ENCODE data around the gene PLCZ1. TPM values are rescaled to one million over a fixed set of nuclear protein-coding genes. Genes with fewer than 3 reads are reported as not detected.
A peak's percentile ranks its signal among the peaks of the same experiment; 100 is the strongest.

Gene PLCZ1
- total RNA-seq, 1 experiment from 2014 or later: not detected

DNA sequence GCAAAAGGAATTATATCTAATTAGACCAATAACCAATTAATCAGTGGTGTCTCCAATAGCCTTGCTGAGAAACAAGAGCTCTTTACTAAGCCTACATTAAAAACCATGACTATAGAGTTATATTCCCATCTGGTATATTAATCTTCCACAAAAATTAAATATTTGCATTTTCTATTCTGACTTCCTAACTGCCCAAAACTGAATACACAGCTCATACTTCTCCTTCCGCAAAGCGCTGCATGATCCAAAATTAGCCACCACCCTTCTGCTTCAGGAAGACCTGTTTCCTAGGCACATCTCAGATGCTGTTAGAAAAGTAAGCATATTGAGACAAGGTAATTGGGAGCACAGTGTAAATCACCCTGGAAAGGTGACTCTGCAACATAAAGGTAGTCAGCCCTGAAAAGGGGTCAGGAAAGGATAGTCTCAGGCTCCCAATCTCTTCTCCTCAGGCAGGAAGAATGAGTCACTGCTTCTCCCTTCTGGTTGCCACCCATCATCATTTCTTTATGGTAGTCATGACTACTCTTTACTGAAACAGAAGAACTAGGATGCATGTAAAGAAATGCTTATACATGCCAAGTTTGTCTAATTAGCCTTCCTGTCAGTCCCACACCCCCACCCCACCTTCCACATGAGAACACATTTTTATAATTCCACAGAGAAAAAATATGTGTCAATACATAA, 54.3 kb downstream of the PLCZ1 start:
- H3K4me3 ChIP-seq (ENCODE audit: insufficient read depth, low read depth, low read length): no peak overlapping the region
- DNase-seq: no peak
- no peaks in the 10 kb centered on the region for H3K36me3 ChIP-seq (replicated peaks; ENCODE audit: control insufficient read depth, insufficient read depth, low read length)
- no peaks in the 10 kb centered on the region; the same call in 1 of the 2 replicates for H3K27me3 ChIP-seq (ENCODE audit: control insufficient read depth, insufficient read depth, low read length)

DNA sequence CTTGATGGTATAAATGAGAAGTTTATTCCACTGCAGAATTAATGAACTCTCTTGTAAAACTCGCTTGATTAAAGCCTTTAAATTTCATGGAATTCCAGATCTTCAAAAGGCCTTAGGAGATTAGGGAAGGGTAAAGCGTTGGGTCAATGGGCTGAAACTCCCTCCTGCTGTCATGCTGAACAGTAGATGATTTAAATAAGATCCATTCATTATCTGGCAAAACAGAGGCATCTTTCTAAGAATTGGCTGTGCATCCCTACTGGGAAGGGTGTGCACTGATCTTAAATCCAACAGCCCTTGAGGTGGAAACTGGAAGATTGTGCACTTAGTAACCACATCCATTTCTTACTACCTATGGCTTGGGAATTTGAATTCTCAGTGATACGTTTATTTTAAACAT, 56.0 kb downstream of the PLCZ1 start:
- Histone ChIP-seq H3K4me3 (ENCODE audit: insufficient read depth, low read depth, low read length) (no peak overlapping the region), H3K36me3 (replicated peaks; ENCODE audit: control insufficient read depth, insufficient read depth, low read length) (no peaks in the 10 kb centered on the region), H3K27me3 (ENCODE audit: control insufficient read depth, insufficient read depth, low read length) (no peaks in the 10 kb centered on the region; the same call in 1 of the 2 replicates)
- DNase-seq: peak; percentile 6

- Histone ChIP-seq H3K27me3 (ENCODE audit: control insufficient read depth, insufficient read depth, low read length) (no peaks in the 10 kb centered on the region; the same call in 1 of the 2 replicates), H3K36me3 (replicated peaks; ENCODE audit: control insufficient read depth, insufficient read depth, low read length) (no peaks in the 10 kb centered on the region), H3K4me3 (ENCODE audit: insufficient read depth, low read depth, low read length) (no peak overlapping the region)
- no peak for DNase-seq
These were observed 60.7 kb downstream of the PLCZ1 start for GRCh38 chr12:18676996-18677588.

DNA sequence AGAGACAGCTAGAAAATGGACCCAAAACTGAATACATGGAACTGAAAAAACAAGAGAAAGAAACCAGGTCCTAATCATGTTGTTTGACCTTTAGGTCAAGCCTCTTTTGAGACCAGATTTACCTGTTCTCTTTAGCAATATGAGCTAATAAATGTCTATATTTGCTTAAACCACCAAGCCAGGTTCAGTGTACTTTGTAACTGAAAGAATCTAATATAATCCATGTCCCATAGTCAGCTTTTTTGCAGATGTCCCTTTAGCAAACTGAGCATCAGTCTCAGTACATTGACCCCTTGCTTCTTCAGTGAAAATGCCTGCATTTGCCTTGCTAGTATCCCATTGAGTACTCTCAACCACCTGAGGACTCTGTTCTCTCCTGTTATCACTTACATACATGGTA, 61.7 kb downstream of the PLCZ1 start:
- no peak overlapping the region for H3K4me3 ChIP-seq (ENCODE audit: insufficient read depth, low read depth, low read length)
- DNase-seq: no peak
- H3K27me3 ChIP-seq (ENCODE audit: control insufficient read depth, insufficient read depth, low read length): no peaks in the 10 kb centered on the region; the same call in 1 of the 2 replicates
- H3K36me3 ChIP-seq (replicated peaks; ENCODE audit: control insufficient read depth, insufficient read depth, low read length): no peaks in the 10 kb centered on the region

GRCh38 chr12:18658829-18659228, 79.0 kb downstream of the PLCZ1 start:
- no peaks in the 10 kb centered on the region for H3K27me3 ChIP-seq (ENCODE audit: control insufficient read depth, insufficient read depth, low read length)
- no peak for DNase-seq
- no peaks in the 10 kb centered on the region for H3K36me3 ChIP-seq (replicated peaks; ENCODE audit: control insufficient read depth, insufficient read depth, low read length)
- no peak overlapping the region for H3K4me3 ChIP-seq (ENCODE audit: insufficient read depth, low read depth, low read length)

GRCh38 chr12:18658179-18658578, 79.6 kb downstream of the PLCZ1 start:
- Histone ChIP-seq H3K4me3 (ENCODE audit: insufficient read depth, low read depth, low read length) (no peak overlapping the region), H3K27me3 (ENCODE audit: control insufficient read depth, insufficient read depth, low read length) (no peaks in the 10 kb centered on the region), H3K36me3 (replicated peaks; ENCODE audit: control insufficient read depth, insufficient read depth, low read length) (no peaks in the 10 kb centered on the region)
- DNase-seq: no peak

DNA sequence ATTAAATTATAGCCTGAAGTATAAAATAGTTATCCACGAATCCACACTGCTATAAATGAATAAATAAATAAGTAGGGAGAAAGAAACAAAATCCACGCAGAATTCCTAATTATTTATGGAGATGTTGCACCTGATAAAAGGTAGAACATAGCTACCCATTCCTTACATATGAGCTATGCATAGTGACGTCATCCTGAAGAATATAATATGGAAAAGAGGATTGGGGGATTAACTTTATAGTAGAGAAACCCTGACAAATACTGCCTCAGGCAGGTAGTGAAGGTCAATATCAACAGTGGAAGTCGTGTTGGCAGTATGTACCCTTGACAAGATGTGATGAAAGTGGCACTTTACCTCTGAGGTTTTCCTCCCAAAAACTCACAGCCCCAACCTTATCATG, 82.5 kb downstream of the PLCZ1 start:
- Histone ChIP-seq H3K36me3 (replicated peaks; ENCODE audit: control insufficient read depth, insufficient read depth, low read length) (no peaks in the 10 kb centered on the region), H3K4me3 (ENCODE audit: insufficient read depth, low read depth, low read length) (no peak overlapping the region), H3K27me3 (ENCODE audit: control insufficient read depth, insufficient read depth, low read length) (no peaks in the 10 kb centered on the region)
- DNase-seq: no peak

DNA sequence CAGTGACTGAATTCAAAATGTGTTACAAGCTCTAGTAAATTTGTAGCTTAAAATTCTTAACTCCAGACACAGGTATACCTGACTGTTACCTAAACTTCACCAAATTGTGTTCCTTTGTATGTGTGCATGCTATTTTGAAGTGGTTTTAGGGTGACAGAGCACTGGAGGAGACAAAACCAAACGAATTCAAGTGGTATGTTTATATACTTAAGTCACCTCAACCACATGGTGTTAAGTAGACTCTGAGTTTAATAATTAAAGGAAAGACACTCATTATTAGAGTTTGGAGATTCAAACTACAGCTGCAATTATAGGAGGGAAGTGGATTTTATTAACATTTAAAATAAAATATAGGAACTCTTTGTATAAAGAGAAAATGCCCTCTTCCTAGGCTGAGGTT, 84.3 kb downstream of the PLCZ1 start:
- Histone ChIP-seq H3K27me3 (ENCODE audit: control insufficient read depth, insufficient read depth, low read length) (no peaks in the 10 kb centered on the region), H3K36me3 (replicated peaks; ENCODE audit: control insufficient read depth, insufficient read depth, low read length) (no peaks in the 10 kb centered on the region), H3K4me3 (ENCODE audit: insufficient read depth, low read depth, low read length) (no peak overlapping the region)
- DNase-seq: no peak

- Histone ChIP-seq H3K27me3 (ENCODE audit: control insufficient read depth, insufficient read depth, low read length) (no peaks in the 10 kb centered on the region), H3K4me3 (ENCODE audit: insufficient read depth, low read depth, low read length) (no peak overlapping the region), H3K36me3 (replicated peaks; ENCODE audit: control insufficient read depth, insufficient read depth, low read length) (no peaks in the 10 kb centered on the region)
- DNase-seq: no peak
These were observed 85.2 kb downstream of the PLCZ1 start for GRCh38 chr12:18652596-18652995.

- no peak for DNase-seq
- no peaks in the 10 kb centered on the region for H3K36me3 ChIP-seq (replicated peaks; ENCODE audit: control insufficient read depth, insufficient read depth, low read length)
- H3K27me3 ChIP-seq (ENCODE audit: control insufficient read depth, insufficient read depth, low read length): no peaks in the 10 kb centered on the region
- H3K4me3 ChIP-seq (ENCODE audit: insufficient read depth, low read depth, low read length): no peak overlapping the region
These were observed 86.3 kb downstream of the PLCZ1 start for GRCh38 chr12:18651525-18651924.

GRCh38 chr12:18646286-18646890, 91.4 kb downstream of the PLCZ1 start:
- Histone ChIP-seq H3K4me3 (ENCODE audit: insufficient read depth, low read depth, low read length) (no peak overlapping the region), H3K36me3 (replicated peaks; ENCODE audit: control insufficient read depth, insufficient read depth, low read length) (no peaks in the 10 kb centered on the region), H3K27me3 (ENCODE audit: control insufficient read depth, insufficient read depth, low read length) (no peaks in the 10 kb centered on the region)
- DNase-seq: no peak

DNA sequence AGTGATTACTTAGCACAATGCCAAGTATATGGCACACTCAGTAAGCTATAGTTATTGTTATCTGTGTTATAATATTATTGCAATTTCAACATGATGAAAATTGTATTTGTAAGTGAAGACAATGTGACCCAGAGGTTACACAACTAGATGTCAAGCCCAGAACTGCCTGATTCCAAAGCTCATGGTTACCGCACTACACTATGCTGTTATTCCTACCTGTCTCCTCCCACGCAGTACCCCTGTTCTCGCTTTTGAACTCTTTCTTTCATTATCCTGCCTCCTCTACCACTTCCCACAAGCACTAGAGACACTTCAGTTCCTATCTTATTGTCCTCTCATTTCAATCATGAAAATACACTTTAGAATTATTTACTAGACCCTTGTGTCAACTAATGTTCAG, 93.2 kb downstream of the PLCZ1 start:
- no peaks in the 10 kb centered on the region for H3K27me3 ChIP-seq (ENCODE audit: control insufficient read depth, insufficient read depth, low read length)
- H3K36me3 ChIP-seq (replicated peaks; ENCODE audit: control insufficient read depth, insufficient read depth, low read length): no peaks in the 10 kb centered on the region
- H3K4me3 ChIP-seq (ENCODE audit: insufficient read depth, low read depth, low read length): no peak overlapping the region
- DNase-seq: no peak

- no peak overlapping the region for H3K4me3 ChIP-seq (ENCODE audit: insufficient read depth, low read depth, low read length)
- H3K36me3 ChIP-seq (replicated peaks; ENCODE audit: control insufficient read depth, insufficient read depth, low read length): no peaks in the 10 kb centered on the region
- no peaks in the 10 kb centered on the region for H3K27me3 ChIP-seq (ENCODE audit: control insufficient read depth, insufficient read depth, low read length)
- DNase-seq: no peak
These were observed 94.1 kb downstream of the PLCZ1 start for GRCh38 chr12:18643681-18644080.

DNA sequence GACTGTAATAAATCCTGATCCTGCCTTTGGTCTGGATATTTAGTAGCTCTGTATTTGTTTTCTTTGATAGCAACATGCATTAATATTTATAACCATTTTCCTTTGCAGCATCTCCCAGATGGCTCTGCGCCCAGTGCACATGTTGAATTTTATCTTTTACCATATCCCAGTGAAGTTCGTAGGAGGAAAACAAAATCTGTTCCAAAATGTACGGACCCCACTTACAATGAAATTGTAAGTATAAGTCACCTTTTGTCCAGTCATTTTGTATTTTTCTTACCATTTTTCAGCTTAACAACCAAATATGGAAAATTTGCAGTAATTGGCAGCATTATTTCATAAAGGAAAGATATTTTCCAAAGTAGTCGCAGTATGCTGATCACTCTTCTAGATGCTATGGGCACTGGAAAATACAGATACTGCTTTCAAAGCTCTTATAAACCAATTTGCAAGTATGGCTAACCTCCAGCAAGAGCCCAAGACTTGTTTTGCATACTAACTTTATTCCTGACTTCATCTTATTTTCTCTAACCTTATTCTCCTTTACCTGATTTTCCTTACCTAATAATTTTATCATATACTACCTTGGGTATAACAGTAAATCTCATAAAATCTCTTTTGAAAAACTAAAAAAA, 97.4 kb downstream of the PLCZ1 start:
- Histone ChIP-seq H3K4me3 (ENCODE audit: insufficient read depth, low read depth, low read length) (no peak overlapping the region), H3K36me3 (replicated peaks; ENCODE audit: control insufficient read depth, insufficient read depth, low read length) (no peaks in the 10 kb centered on the region), H3K27me3 (ENCODE audit: control insufficient read depth, insufficient read depth, low read length) (no peaks in the 10 kb centered on the region)
- DNase-seq: no peak

- DNase-seq: no peak
- Histone ChIP-seq H3K4me3 (ENCODE audit: insufficient read depth, low read depth, low read length) (no peak overlapping the region), H3K27me3 (ENCODE audit: control insufficient read depth, insufficient read depth, low read length) (no peaks in the 10 kb centered on the region), H3K36me3 (replicated peaks; ENCODE audit: control insufficient read depth, insufficient read depth, low read length) (no peaks in the 10 kb centered on the region)
These were observed 103.4 kb downstream of the PLCZ1 start for GRCh38 chr12:18634382-18634781.
